ENCODE measurements around the gene E2F2. TPM values are rescaled to one million over a fixed set of nuclear protein-coding genes. Genes with fewer than 3 reads are reported as not detected.

E2F2 gene
- total and polyA plus RNA-seq, 2 of the 13 experiments (the other 11 are each of a cell fraction or from before 2014, with no cell fraction given), result 0.65 to 6.6 TPM

DNA sequence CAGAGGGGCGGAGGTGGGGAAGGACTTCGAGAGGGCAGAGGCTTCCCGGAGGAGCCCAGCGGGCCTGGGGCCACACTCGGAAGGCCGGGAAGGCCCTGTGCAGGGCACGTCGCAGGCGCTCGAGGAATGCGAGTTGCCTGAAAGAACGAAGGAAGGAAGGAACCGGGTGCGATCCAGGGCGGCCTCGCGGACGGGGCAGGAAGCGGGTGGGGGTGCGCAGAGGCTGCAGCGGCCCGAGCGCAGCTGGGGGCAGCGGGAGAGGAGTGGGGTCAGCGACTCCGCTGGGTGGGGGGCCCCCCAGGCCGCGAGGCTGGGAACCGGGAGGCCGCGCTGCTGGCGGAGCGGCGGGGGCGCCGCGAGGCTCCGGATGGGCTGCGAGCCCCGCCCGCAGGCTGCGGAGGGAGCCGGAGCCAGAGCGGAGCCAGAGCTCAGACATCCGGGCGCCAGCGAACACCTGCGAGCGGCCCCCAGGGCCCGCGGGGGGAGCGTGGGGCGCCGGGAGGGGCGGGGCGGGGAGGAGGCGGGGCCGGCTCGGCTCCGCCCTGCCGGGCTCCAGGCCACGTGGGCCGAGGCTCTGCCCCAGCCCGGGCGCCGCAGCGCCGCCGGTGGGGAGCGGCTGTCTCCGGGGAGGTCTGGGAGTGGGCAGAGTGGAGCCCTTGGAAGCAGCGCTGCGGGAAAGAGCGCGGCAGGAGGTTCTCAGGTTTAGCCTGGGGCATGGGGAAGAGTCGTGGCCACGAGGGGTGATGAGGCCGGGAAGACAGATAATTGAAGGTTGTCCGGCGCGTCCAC is 23.6 kb upstream of the E2F2 start (continued):
- TF ChIP-seq, protein P1, sequence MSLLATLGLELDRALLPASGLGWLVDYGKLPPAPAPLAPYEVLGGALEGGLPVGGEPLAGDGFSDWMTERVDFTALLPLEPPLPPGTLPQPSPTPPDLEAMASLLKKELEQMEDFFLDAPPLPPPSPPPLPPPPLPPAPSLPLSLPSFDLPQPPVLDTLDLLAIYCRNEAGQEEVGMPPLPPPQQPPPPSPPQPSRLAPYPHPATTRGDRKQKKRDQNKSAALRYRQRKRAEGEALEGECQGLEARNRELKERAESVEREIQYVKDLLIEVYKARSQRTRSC (CRISPR knock-in tag; IDR thresholded peaks at IDR 0.05; ENCODE audit: low read depth), result no peak
- TF ChIP-seq EP300 (IDR thresholded peaks at IDR 0.05; ENCODE audit: low read depth in 2 of 2, low read length in 2 of 2) (peak in 1 of 2 experiments; percentile 89; a peak in 2 of 4 replicates), EP300 (CRISPR knock-in tag; IDR thresholded peaks at IDR 0.05; ENCODE audit: borderline replicate concordance) (no peak; the same call in 1 of the 2 replicates), ARNT2 (CRISPR knock-in tag; IDR thresholded peaks at IDR 0.05; ENCODE audit: low read depth) (no peak; the same call in none of the 2 replicates), FOXA1 (IDR thresholded peaks at IDR 0.05) (no peak), FOXA1 (CRISPR knock-in tag; IDR thresholded peaks at IDR 0.05) (no peak), SRSF9 (IDR thresholded peaks at IDR 0.05; ENCODE audit: borderline replicate concordance, insufficient read depth, low read depth, low read length, poor library complexity, severe bottlenecking) (no peak), SRSF4 (IDR thresholded peaks at IDR 0.05; ENCODE audit: low read depth, low read length, poor library complexity, severe bottlenecking) (no peak), SNAPC2 (CRISPR knock-in tag; IDR thresholded peaks at IDR 0.05) (0 out of 2 replicates have a peak, but pooled peaks have one; percentile 36), KMT2A (CRISPR knock-in tag; IDR thresholded peaks at IDR 0.05) (peak; percentile 32; the same call in 1 of the 2 replicates), BRD4 (CRISPR knock-in tag; IDR thresholded peaks at IDR 0.05) (no peak), ZNF749 (CRISPR knock-in tag; IDR thresholded peaks at IDR 0.05; ENCODE audit: borderline replicate concordance) (no peak), CBFB (CRISPR knock-in tag; IDR thresholded peaks at IDR 0.05) (no peak), SAFB2 (CRISPR knock-in tag; IDR thresholded peaks at IDR 0.05; ENCODE audit: borderline replicate concordance, low read depth) (peak; percentile 88; the same call in 1 of the 2 replicates), FOXP1 (IDR thresholded peaks at IDR 0.05) (no peak), FOXP1 (CRISPR knock-in tag; IDR thresholded peaks at IDR 0.05) (0 out of 2 replicates have a peak, but pooled peaks have one; percentile 16), RXRA (CRISPR knock-in tag; IDR thresholded peaks at IDR 0.05) (peak; percentile 52; the same call in 1 of the 2 replicates), ZBTB38 (CRISPR knock-in tag; IDR thresholded peaks at IDR 0.05) (peak; percentile 37), NRL (CRISPR knock-in tag; IDR thresholded peaks at IDR 0.05; ENCODE audit: borderline replicate concordance) (0 out of 2 replicates have a peak, but pooled peaks have one; percentile 52), ZNF337 (CRISPR knock-in tag; IDR thresholded peaks at IDR 0.05; ENCODE audit: borderline replicate concordance, low read depth) (0 out of 2 replicates have a peak, but pooled peaks have one; percentile 32)
- TF ChIP-seq, protein P2, sequence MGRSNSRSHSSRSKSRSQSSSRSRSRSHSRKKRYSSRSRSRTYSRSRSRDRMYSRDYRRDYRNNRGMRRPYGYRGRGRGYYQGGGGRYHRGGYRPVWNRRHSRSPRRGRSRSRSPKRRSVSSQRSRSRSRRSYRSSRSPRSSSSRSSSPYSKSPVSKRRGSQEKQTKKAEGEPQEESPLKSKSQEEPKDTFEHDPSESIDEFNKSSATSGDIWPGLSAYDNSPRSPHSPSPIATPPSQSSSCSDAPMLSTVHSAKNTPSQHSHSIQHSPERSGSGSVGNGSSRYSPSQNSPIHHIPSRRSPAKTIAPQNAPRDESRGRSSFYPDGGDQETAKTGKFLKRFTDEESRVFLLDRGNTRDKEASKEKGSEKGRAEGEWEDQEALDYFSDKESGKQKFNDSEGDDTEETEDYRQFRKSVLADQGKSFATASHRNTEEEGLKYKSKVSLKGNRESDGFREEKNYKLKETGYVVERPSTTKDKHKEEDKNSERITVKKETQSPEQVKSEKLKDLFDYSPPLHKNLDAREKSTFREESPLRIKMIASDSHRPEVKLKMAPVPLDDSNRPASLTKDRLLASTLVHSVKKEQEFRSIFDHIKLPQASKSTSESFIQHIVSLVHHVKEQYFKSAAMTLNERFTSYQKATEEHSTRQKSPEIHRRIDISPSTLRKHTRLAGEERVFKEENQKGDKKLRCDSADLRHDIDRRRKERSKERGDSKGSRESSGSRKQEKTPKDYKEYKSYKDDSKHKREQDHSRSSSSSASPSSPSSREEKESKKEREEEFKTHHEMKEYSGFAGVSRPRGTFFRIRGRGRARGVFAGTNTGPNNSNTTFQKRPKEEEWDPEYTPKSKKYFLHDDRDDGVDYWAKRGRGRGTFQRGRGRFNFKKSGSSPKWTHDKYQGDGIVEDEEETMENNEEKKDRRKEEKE (IDR thresholded peaks at IDR 0.05), result no peak
- TF ChIP-seq, protein P3, sequence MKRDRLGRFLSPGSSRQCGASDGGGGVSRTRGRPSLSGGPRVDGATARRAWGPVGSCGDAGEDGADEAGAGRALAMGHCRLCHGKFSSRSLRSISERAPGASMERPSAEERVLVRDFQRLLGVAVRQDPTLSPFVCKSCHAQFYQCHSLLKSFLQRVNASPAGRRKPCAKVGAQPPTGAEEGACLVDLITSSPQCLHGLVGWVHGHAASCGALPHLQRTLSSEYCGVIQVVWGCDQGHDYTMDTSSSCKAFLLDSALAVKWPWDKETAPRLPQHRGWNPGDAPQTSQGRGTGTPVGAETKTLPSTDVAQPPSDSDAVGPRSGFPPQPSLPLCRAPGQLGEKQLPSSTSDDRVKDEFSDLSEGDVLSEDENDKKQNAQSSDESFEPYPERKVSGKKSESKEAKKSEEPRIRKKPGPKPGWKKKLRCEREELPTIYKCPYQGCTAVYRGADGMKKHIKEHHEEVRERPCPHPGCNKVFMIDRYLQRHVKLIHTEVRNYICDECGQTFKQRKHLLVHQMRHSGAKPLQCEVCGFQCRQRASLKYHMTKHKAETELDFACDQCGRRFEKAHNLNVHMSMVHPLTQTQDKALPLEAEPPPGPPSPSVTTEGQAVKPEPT (CRISPR knock-in tag; IDR thresholded peaks at IDR 0.05; ENCODE audit: low read depth), result peak; percentile 69; the same call in 1 of the 2 replicates
- TF ChIP-seq, protein P4, sequence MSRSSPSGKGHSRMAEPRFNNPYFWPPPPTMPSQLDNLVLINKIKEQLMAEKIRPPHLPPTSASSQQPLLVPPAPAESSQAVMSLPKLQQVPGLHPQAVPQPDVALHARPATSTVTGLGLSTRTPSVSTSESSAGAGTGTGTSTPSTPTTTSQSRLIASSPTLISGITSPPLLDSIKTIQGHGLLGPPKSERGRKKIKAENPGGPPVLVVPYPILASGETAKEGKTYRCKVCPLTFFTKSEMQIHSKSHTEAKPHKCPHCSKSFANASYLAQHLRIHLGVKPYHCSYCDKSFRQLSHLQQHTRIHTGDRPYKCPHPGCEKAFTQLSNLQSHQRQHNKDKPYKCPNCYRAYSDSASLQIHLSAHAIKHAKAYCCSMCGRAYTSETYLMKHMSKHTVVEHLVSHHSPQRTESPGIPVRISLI (CRISPR knock-in tag; IDR thresholded peaks at IDR 0.05; ENCODE audit: borderline replicate concordance), result peak; percentile 11; the same call in 1 of the 2 replicates

Measured in HepG2 (cell line).